Endodermal cell (in vitro differentiated cells): ENCODE results near the gene UTS2B. TPM values are rescaled to one million over a fixed set of nuclear protein-coding genes. Genes with fewer than 3 reads are reported as not detected.

Source experiments
- DNase-seq: peaks from one replicate; pipeline ENCODE4 v3.0.0-alpha.2; 2017
- H3K27ac ChIP-seq: 2 replicates; pipeline ENCODE4 v1.5.1; 2013; ENCODE audit warnings: mild to moderate bottlenecking, low read depth, low read length, moderate library complexity
- H3K27me3 ChIP-seq: 2 replicates; pipeline ENCODE4 v1.6.1; 2013; ENCODE audit warnings: mild to moderate bottlenecking, low read length, moderate library complexity; ENCODE audit not compliant: insufficient read depth, control insufficient read depth, poor library complexity, severe bottlenecking
- H3K36me3 ChIP-seq: 2 replicates; pipeline ENCODE4 v1.7.0; 2013; ENCODE audit warnings: mild to moderate bottlenecking, low read length, moderate library complexity; ENCODE audit not compliant: control insufficient read depth, insufficient read depth
- H3K4me1 ChIP-seq: one replicate; pipeline ENCODE4 v1.7.0; 2013; ENCODE audit warnings: low read length; ENCODE audit not compliant: control insufficient read depth, insufficient read depth
- H3K4me3 ChIP-seq: 2 replicates; pipeline ENCODE4 v1.5.1; 2013; ENCODE audit warnings: mild to moderate bottlenecking, low read length, moderate library complexity
- H3K9ac ChIP-seq: 2 replicates; pipeline ENCODE4 v1.6.1; 2013; ENCODE audit warnings: mild to moderate bottlenecking, low read length, moderate library complexity; ENCODE audit not compliant: poor library complexity, severe bottlenecking; ENCODE audit errors: extremely low read depth
- H3K9me3 ChIP-seq: 2 replicates; pipeline ENCODE4 v1.6.1; 2013; ENCODE audit warnings: mild to moderate bottlenecking, low read length, moderate library complexity; ENCODE audit not compliant: control insufficient read depth
- H3K27ac Mint-ChIP-seq: 2 replicates; pipeline ENCODE4 v1.8.0; 2020; ENCODE audit warnings: mixed read lengths
- H3K27me3 Mint-ChIP-seq: 2 replicates; pipeline ENCODE4 v1.8.0; 2021; ENCODE audit warnings: mild to moderate bottlenecking, mixed read lengths; ENCODE audit not compliant: insufficient read depth
- H3K36me3 Mint-ChIP-seq: 2 replicates; pipeline ENCODE4 v1.8.0; 2020; ENCODE audit warnings: low read depth, mixed read lengths
- H3K4me1 Mint-ChIP-seq: 2 replicates; pipeline ENCODE4 v1.8.0; 2020; ENCODE audit warnings: mixed read lengths
- H3K4me3 Mint-ChIP-seq: 2 replicates; pipeline ENCODE4 v1.8.0; 2020; ENCODE audit warnings: mild to moderate bottlenecking, moderate library complexity, mixed read lengths
- H3K9me3 Mint-ChIP-seq: 2 replicates; pipeline ENCODE4 v1.8.0; 2020; ENCODE audit warnings: mild to moderate bottlenecking, mixed read lengths
- CTCF ChIP-seq: fragments of 200-600 bp; sonication (generic); conservative IDR thresholded peaks from 2 replicates; pipeline ENCODE4 v1.5.0; 2021; ENCODE audit warnings: antibody characterized with exemption, mild to moderate bottlenecking
- WGBS, 2 experiments: methylation state at CpG; one replicate each; pipeline versions ENCODE4 v1.1.5 to v1.1.7; 2013; ENCODE audit warnings: missing lambda C conversion rate in 2 of 2, mixed read lengths in 1 of 2; ENCODE audit not compliant: insufficient coverage in 1 of 2, insufficient read length in 1 of 2; 5-methylcytosine and 5-hydroxymethylcytosine counted together
- total RNA-seq, 2 donors: library from RNA; stranded (reverse); fragmentation: NEBNext Ultra II Directional in 1 of 2; extraction: Animal tissue kit (Norgen Biotek cat#: 25700) in 1 of 2; gene quantifications; 2 replicates in 1 of 2; 3 replicates in 1 of 2; pipeline ENCODE4 v1.2.1, GENCODE V29; 2021

The UTS2B gene
- total RNA-seq, 2 donors from 2014 or later = 0.90 TPM; not detected in 1

GRCh38 chr3:191345334-191345733, 15.0 kb upstream of the UTS2B start:
- Histone ChIP-seq H3K4me1 (no peaks in the 10 kb centered on the region), H3K27ac (no peak overlapping the region), H3K36me3 (no peaks in the 10 kb centered on the region), H3K27me3 (no peaks in the 10 kb centered on the region), H3K4me3 (no peak overlapping the region), H3K9ac (no peak overlapping the region), H3K9me3 (no peaks in the 10 kb centered on the region)
- Mint-ChIP-seq H3K4me1 (peaks cover 48% of the 10 kb centered on the region), H3K4me3 (no peak overlapping the region), H3K9me3 (no peaks in the 10 kb centered on the region), H3K27me3 (no peaks in the 10 kb centered on the region), H3K27ac (no peak overlapping the region), H3K36me3 (no peaks in the 10 kb centered on the region)
- DNase-seq = no peak
- 91 to 100% methylated on average over 1 to 5 of the region's 5 CpGs for WGBS, 2 experiments
- no peak for TF ChIP-seq CTCF

GRCh38 chr3:191343913-191344312, 13.6 kb upstream of the UTS2B start:
- DNase-seq = no peak
- Histone ChIP-seq H3K27me3 (no peaks in the 10 kb centered on the region), H3K4me3 (no peak overlapping the region), H3K4me1 (no peaks in the 10 kb centered on the region), H3K27ac (no peak overlapping the region), H3K9ac (no peak overlapping the region), H3K9me3 (no peaks in the 10 kb centered on the region), H3K36me3 (no peaks in the 10 kb centered on the region)
- Mint-ChIP-seq H3K4me3 (no peak overlapping the region), H3K27ac (no peak overlapping the region), H3K4me1 (peaks cover 43% of the 10 kb centered on the region), H3K36me3 (no peaks in the 10 kb centered on the region), H3K9me3 (no peaks in the 10 kb centered on the region), H3K27me3 (no peaks in the 10 kb centered on the region)
- TF ChIP-seq CTCF = no peak
- WGBS, 2 experiments = 91 to 94% methylated on average over 5 of the region's 5 CpGs

GRCh38 chr3:191343115-191343514, 12.8 kb upstream of the UTS2B start:
- H3K27me3 Mint-ChIP-seq = no peaks in the 10 kb centered on the region
- H3K36me3 Mint-ChIP-seq = no peaks in the 10 kb centered on the region
- Histone ChIP-seq H3K9ac (no peak overlapping the region), H3K4me3 (no peak overlapping the region), H3K27ac (no peak overlapping the region), H3K36me3 (no peaks in the 10 kb centered on the region), H3K4me1 (no peaks in the 10 kb centered on the region), H3K27me3 (no peaks in the 10 kb centered on the region), H3K9me3 (no peaks in the 10 kb centered on the region)
- no peak overlapping the region for H3K4me3 Mint-ChIP-seq
- DNase-seq = no peak
- TF ChIP-seq CTCF = no peak
- WGBS, 2 experiments = 79 to 100% methylated on average over 1 to 3 of the region's 4 CpGs
- H3K9me3 Mint-ChIP-seq = no peaks in the 10 kb centered on the region
- H3K4me1 Mint-ChIP-seq = peaks cover 35% of the 10 kb centered on the region
- no peak overlapping the region for H3K27ac Mint-ChIP-seq
